GM10248 (cell line): ENCODE data around the gene C13orf42.

Experiments used
- CTCF ChIA-PET: fragments of 300-600 bp; sonication (Branson Sonifier 250); formaldehyde crosslinking; extraction: SDS; loops from one replicate; lab custom pipeline; 2021; ENCODE audit warnings: antibody characterized with exemption; lab: Yijun Ruan, JAX
- POLR2A ChIA-PET: fragments of 350-650 bp; sonication (Branson Sonifier 250); formaldehyde crosslinking; extraction: SDS; loops from one replicate; lab custom pipeline; 2020; ENCODE audit warnings: antibody characterized with exemption; lab: Yijun Ruan, JAX
- DNase-seq: peaks from one replicate; pipeline ENCODE4 v3.0.0; 2012; ENCODE audit errors: extremely low spot score
- TF ChIP-seq, protein P1 (sequence below): IDR thresholded peaks from 2 replicates; pipeline ENCODE4 v1.5.1; 2012; ENCODE audit warnings: mild to moderate bottlenecking, low read depth; ENCODE audit errors: extremely low read depth, missing control alignments, control extremely low read depth

Gene C13orf42

DNA sequence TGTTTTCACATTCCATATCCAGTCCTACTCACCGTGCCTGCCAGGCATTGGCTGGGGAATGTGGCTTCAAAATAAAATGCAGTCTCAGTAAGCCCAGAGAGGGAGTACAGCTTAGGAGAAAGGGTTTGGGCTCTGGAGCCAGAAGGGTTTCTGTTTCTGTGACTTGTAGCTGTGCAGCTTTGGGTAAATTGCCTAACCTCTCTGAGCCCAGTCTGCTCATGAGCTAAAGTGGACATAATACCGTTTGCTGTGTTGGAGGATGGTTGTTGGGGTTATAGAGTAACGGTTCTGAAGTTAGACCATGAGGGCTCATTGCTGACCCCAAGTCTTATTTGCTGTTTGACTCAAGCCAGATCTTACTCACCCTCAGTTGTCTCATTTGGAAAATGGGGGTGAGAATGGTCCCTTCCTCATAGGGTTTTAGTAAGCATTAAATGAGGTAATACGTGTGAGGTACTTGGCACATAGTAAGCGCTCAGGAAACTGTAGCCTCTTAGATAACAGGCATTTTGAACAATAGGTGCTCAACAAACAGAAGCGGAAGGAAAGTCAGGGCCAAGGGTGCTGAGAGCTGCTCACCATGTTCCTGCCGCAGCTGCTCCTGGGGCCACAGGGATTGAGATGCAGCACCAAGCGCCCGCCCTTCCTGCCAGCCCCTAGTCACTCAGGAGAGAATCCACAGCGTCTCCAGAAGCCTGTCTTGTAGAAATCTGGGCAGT, 45.5 kb downstream of the C13orf42 start:
- DNase-seq: no peak
- TF ChIP-seq, protein P1, sequence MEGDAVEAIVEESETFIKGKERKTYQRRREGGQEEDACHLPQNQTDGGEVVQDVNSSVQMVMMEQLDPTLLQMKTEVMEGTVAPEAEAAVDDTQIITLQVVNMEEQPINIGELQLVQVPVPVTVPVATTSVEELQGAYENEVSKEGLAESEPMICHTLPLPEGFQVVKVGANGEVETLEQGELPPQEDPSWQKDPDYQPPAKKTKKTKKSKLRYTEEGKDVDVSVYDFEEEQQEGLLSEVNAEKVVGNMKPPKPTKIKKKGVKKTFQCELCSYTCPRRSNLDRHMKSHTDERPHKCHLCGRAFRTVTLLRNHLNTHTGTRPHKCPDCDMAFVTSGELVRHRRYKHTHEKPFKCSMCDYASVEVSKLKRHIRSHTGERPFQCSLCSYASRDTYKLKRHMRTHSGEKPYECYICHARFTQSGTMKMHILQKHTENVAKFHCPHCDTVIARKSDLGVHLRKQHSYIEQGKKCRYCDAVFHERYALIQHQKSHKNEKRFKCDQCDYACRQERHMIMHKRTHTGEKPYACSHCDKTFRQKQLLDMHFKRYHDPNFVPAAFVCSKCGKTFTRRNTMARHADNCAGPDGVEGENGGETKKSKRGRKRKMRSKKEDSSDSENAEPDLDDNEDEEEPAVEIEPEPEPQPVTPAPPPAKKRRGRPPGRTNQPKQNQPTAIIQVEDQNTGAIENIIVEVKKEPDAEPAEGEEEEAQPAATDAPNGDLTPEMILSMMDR: no peak
- POLR2A ChIA-PET: no interaction called here
- CTCF ChIA-PET: interaction anchor here (0.9 to 2.0 kb wide), 7 partner anchors 9 to 1089 kb away, joined by 3 to 6 read pairs (median 3); no protein-coding TSS in a partner anchor

DNA sequence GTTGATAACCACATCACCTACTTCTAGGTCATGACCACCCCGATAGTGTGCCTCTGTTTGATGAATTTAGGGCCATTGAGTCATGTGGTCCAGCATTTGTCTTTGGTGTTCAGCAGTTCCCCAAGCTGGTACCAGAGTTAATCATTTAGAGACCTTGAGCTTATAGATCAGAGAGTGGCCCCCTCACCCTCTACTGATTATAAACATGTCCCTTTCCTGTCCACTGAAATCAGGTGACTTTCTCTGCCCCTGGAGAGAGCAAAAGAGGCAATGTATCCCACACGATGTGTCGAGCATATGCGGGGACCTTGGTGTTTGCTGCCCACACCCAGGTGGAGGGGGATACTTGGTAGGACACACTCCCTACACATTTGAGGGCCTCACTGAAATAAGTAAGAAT, 46.3 kb downstream of the C13orf42 start:
- ChIA-PET POLR2A (no interaction called here), CTCF (interaction anchor here (1.5 to 1.7 kb wide), 2 partner anchors 15 to 1089 kb away, joined by 3 read pairs; no protein-coding TSS in a partner anchor)
- TF ChIP-seq, protein P1: no peak
- no peak for DNase-seq

DNA sequence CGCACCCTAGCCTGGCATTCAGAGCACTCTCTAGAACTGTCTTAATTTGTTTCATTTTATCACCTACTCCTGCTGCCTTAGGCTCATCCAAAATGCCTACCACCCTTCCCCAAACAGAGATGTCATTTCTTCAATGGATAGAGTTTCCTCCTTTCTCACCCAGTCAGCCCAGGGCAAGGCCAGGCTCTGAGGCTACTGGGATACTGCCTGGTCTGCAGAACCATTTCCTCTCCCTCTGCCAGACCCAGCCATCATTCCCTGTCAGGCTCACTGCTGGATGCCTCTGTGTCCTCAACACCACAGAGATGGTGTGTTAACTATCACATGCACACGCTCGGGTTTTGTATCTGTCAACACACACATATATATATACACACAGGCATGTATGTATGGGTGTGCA, 47.2 kb downstream of the C13orf42 start:
- ChIA-PET POLR2A (no interaction called here), CTCF (interaction anchor here (1.5 kb wide), 1 partner anchor 1088 kb away, joined by 3 read pairs; no protein-coding TSS in a partner anchor)
- TF ChIP-seq, protein P1: no peak
- DNase-seq: no peak

- CTCF ChIA-PET: interaction anchor here (1.4 to 2.8 kb wide), 4 partner anchors 11 to 1122 kb away, joined by 3 to 21 read pairs (median 4); partner anchors contain the start of gene SPRYD7
- POLR2A ChIA-PET: no interaction called here
- TF ChIP-seq, protein P1: no peak
- no peak for DNase-seq
Measured at GRCh38 chr13:51058461-51059167, 52.5 kb downstream of the C13orf42 start.

DNA sequence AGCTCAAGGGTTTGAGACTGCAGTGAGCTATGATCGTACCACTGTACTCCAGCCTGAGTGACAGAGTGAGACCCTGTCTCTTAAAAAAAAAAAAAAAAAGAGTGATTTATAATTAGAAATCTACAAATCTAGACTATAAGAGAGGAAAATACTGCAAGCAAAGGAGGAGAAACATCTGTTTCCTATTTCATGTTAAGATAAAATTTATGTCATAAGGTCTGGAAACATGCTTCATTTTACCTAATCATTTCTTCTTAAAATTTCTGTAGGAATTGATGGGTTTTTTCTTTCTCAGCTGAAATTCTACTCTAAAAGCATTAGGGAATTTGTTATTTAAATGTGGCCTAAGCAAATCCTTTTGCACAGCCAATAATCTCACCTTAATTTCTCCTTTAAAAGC, 53.2 kb downstream of the C13orf42 start:
- ChIA-PET CTCF (interaction anchor here (1.4 to 2.8 kb wide), 5 partner anchors 12 to 1122 kb away, joined by 3 to 21 read pairs (median 3); partner anchors contain the start of gene SPRYD7), POLR2A (no interaction called here)
- TF ChIP-seq, protein P1: no peak
- no peak for DNase-seq

- DNase-seq: no peak
- CTCF ChIA-PET: interaction anchor here (1.1 to 3.8 kb wide), 5 partner anchors 9 to 1121 kb away, joined by 3 to 16 read pairs (median 3); partner anchors contain the start of gene SPRYD7
- POLR2A ChIA-PET: no interaction called here
- TF ChIP-seq, protein P1: no peak
Measured at GRCh38 chr13:51057001-51057400, 54.1 kb downstream of the C13orf42 start.
